K562 (cell line): ENCODE measurements around the gene VSTM5. TPM values are rescaled to one million over a fixed set of nuclear protein-coding genes. Genes with fewer than 3 reads are reported as not detected.

Experiments
- BCL6 ChIP-seq: fragments of 250-450 bp; sonication (Bioruptor Pico); IDR thresholded peaks from 2 replicates; pipeline ENCODE4 v1.4.0; 2020
- CEBPG ChIP-seq, 3 experiments: fragments of 200-800 bp in 1 of 3; sonication (Bioruptor generic) in 1 of 3; sonication (generic) in 1 of 3; formaldehyde crosslinking in 1 of 3; IDR thresholded peaks in 2 of 3; conservative IDR thresholded peaks in 1 of 3; 2 replicates each; pipeline versions ENCODE4 v1.6.1 to v1.8.0; 2016 to 2022; ENCODE audit warnings: missing compliant biosample characterization in 2 of 3, missing genetic modification characterization in 2 of 3, mild to moderate bottlenecking in 1 of 3, missing genetic modification reagents in 1 of 3
- ETV1 ChIP-seq: fragments of 450-650 bp; conservative IDR thresholded peaks from 2 replicates; pipeline ENCODE4 v1.6.1; 2016; ENCODE audit warnings: missing genetic modification characterization, control low read depth, low read depth, missing compliant biosample characterization
- FOSL1 ChIP-seq: fragments of 200-800 bp; sonication (Bioruptor generic); conservative IDR thresholded peaks from 2 replicates; pipeline ENCODE4 v1.6.1; 2016; ENCODE audit warnings: missing genetic modification characterization, missing compliant biosample characterization
- KDM1A ChIP-seq, 2 experiments: fragments of 450-650 bp; IDR thresholded peaks; 2 replicates each; pipeline ENCODE4 v1.6.1; 2016; ENCODE audit warnings: mild to moderate bottlenecking in 2 of 2
- LCOR ChIP-seq: sonication (generic); formaldehyde crosslinking; IDR thresholded peaks from 2 replicates; pipeline ENCODE4 v1.8.0; 2022; ENCODE audit warnings: mild to moderate bottlenecking, missing genetic modification reagents
- MED1 ChIP-seq: sonication (generic); formaldehyde crosslinking; IDR thresholded peaks from 2 replicates; pipeline ENCODE4 v1.8.1; 2023; ENCODE audit warnings: missing genetic modification reagents, borderline replicate concordance
- NFIC ChIP-seq: fragments of 450-650 bp; IDR thresholded peaks from 2 replicates; pipeline ENCODE4 v1.6.1; 2017; ENCODE audit warnings: mild to moderate bottlenecking, inconsistent platforms
- NR0B1 ChIP-seq: fragments of 450-650 bp; IDR thresholded peaks from one replicate; pipeline ENCODE4 v1.6.1; 2018; ENCODE audit warnings: mild to moderate bottlenecking, moderate library complexity; ENCODE audit not compliant: partially characterized antibody
- NUFIP1 ChIP-seq: fragments of 450-650 bp; IDR thresholded peaks from 2 replicates; pipeline ENCODE4 v1.6.1; 2018; ENCODE audit not compliant: partially characterized antibody
- PKNOX1 ChIP-seq: fragments of 450-650 bp; IDR thresholded peaks from 2 replicates; pipeline ENCODE4 v1.6.1; 2016
- SFPQ ChIP-seq: fragments of 200-400 bp; formaldehyde crosslinking; IDR thresholded peaks from 2 replicates; pipeline ENCODE4 v1.6.1; 2017; ENCODE audit warnings: mild to moderate bottlenecking, low read depth, low read length, moderate library complexity
- TGIF2 ChIP-seq: sonication (generic); formaldehyde crosslinking; IDR thresholded peaks from 2 replicates; pipeline ENCODE4 v1.8.1; 2022; ENCODE audit warnings: mild to moderate bottlenecking, missing genetic modification reagents, moderate library complexity
- U2AF1 ChIP-seq: fragments of 200-400 bp; formaldehyde crosslinking; optimal IDR thresholded peaks from 2 replicates; pipeline ENCODE3; 2017; ENCODE audit warnings: mild to moderate bottlenecking, low read depth, low read length, moderate library complexity
- UBTF ChIP-seq, 2 experiments: IDR thresholded peaks; 2 replicates each; pipeline ENCODE4 v1.6.1; 2012; ENCODE audit warnings: improper control_type of control experiment in 2 of 2, low read depth in 2 of 2, low read length in 2 of 2, borderline replicate concordance in 1 of 2
- WHSC1 ChIP-seq: IDR thresholded peaks from one replicate; pipeline ENCODE4 v1.6.1; 2012; ENCODE audit warnings: low read length, control low read depth, inconsistent platforms
- ZNF143 ChIP-seq: sonication (generic); formaldehyde crosslinking; IDR thresholded peaks from 2 replicates; pipeline ENCODE4 v1.9.0; 2022; ENCODE audit warnings: mild to moderate bottlenecking, missing genetic modification reagents
- ZNF175 ChIP-seq: fragments of 200-800 bp; sonication (Bioruptor generic); IDR thresholded peaks from 2 replicates; pipeline ENCODE4 v1.6.1; 2016; ENCODE audit warnings: low read depth, mild to moderate bottlenecking, missing genetic modification characterization, missing compliant biosample characterization
- ZNF253 ChIP-seq: fragments of 250-450 bp; sonication (Bioruptor Pico); conservative IDR thresholded peaks from 2 replicates; pipeline ENCODE4 v1.6.1; 2021; ENCODE audit warnings: mild to moderate bottlenecking
- ZNF639 ChIP-seq, 2 experiments: fragments of 200-800 bp in 1 of 2; sonication (Bioruptor generic) in 1 of 2; sonication (generic) in 1 of 2; formaldehyde crosslinking in 1 of 2; IDR thresholded peaks in 1 of 2; conservative IDR thresholded peaks in 1 of 2; 2 replicates each; pipeline versions ENCODE4 v1.5.0 to v1.6.1; 2016 to 2020; ENCODE audit warnings: missing compliant biosample characterization in 1 of 2, missing genetic modification characterization in 1 of 2, missing genetic modification reagents in 1 of 2
- polyA plus RNA-seq, 8 experiments: library from polyadenylated mRNA; depleted of rRNA in 4 of 8; stranded (reverse) in 5 of 8; unstranded in 3 of 8; fragments of >200 nt; fragmentation: Nextera tagmentation in 2 of 8; fragmentation: Illumina TruSeq in 1 of 8; extraction: Ambion mirVana in 2 of 8; extraction: Trizol in 1 of 8; gene quantifications; 2 replicates each; pipeline versions ENCODE4 v1.2.1 to v1.2.3, GENCODE V29; 2011 to 2014; ENCODE audit warnings: inconsistent platforms in 1 of 8, missing spikeins in 1 of 8
- total RNA-seq, 7 experiments: library from RNA; depleted of rRNA in 6 of 7; stranded (reverse); fragments of >200 nt in 6 of 7; fragmentation: Illumina TruSeq in 2 of 7; extraction: Trizol in 2 of 7; gene quantifications; 2 replicates each; pipeline versions ENCODE4 v1.2.1 to v1.2.3, GENCODE V29; 2011 to 2021; ENCODE audit warnings: low replicate concordance in 1 of 7

VSTM5 gene
- total and polyA plus RNA-seq, 9 of the 15 experiments (the other 6 are each of a cell fraction or from before 2014, with no cell fraction given) = 0.01 TPM; not detected in 8

- TF ChIP-seq ZNF639 (CRISPR knock-in tag; conservative IDR thresholded peaks at IDR 0.05 in 1 of 2, IDR thresholded peaks at IDR 0.05 in 1 of 2) (no peak), CEBPG (CRISPR knock-in tag; IDR thresholded peaks at IDR 0.05) (no peak), CEBPG (tag; conservative IDR thresholded peaks at IDR 0.05 in 1 of 2, IDR thresholded peaks at IDR 0.05 in 1 of 2) (peak; percentile 32 to 47; a peak in 2 of 4 replicates), NR0B1 (no peak), SFPQ (no peak), ZNF143 (CRISPR knock-in tag) (no peak), LCOR (CRISPR knock-in tag) (no peak), MED1 (CRISPR knock-in tag) (no peak), UBTF (IDR thresholded peaks at IDR 0.05; ENCODE audit: borderline replicate concordance in 1 of 2, low read depth in 2 of 2, low read length in 2 of 2) (no peak), PKNOX1 (no peak), U2AF1 (no peak), BCL6 (CRISPR knock-in tag) (no peak), FOSL1 (no peak), KDM1A (IDR thresholded peaks at IDR 0.05) (peak in 1 of 2 experiments; percentile 47; a peak in 1 of 4 replicates), WHSC1 (no peak), TGIF2 (CRISPR knock-in tag) (no peak), ZNF253 (CRISPR knock-in tag) (no peak), ETV1 (tag) (0 out of 2 replicates have a peak, but pooled peaks have one; percentile 0), NFIC (no peak), NUFIP1 (no peak), ZNF175 (CRISPR knock-in tag) (no peak)
Measured at GRCh38 chr11:93784935-93785360, 65.5 kb downstream of the VSTM5 start (continued).
